Loucy (cell line): Measurements from ENCODE around the gene SAMD4A.
A peak's percentile ranks its signal among the peaks of the same experiment; 100 is the strongest.

Experiments used
- H2AFZ ChIP-seq: fragments of 200-600 bp; sonication (generic); 2 replicates; pipeline ENCODE4 v1.6.0; 2016; ENCODE audit warnings: antibody characterized with exemption, mild to moderate bottlenecking, low read length, moderate library complexity
- H3F3A ChIP-seq: fragments of 200-600 bp; 2 replicates; pipeline ENCODE4 v1.6.0; 2016; ENCODE audit warnings: antibody characterized with exemption, low read depth, mild to moderate bottlenecking
- H3K27me3 ChIP-seq: fragments of 200-600 bp; sonication (generic); 2 replicates; pipeline ENCODE4 v1.6.1; 2014; ENCODE audit warnings: low read length, mild to moderate bottlenecking; ENCODE audit not compliant: insufficient read depth, poor library complexity, severe bottlenecking
- H3K36me3 ChIP-seq: fragments of 200-600 bp; sonication (generic); 2 replicates; pipeline ENCODE4 v1.6.1; 2016; ENCODE audit warnings: low read length; ENCODE audit not compliant: insufficient read depth
- H3K4me1 ChIP-seq: fragments of 200-600 bp; sonication (generic); 2 replicates; pipeline ENCODE4 v1.5.1; 2014; ENCODE audit warnings: low read length, mild to moderate bottlenecking; ENCODE audit not compliant: insufficient read depth, poor library complexity, severe bottlenecking
- H3K4me2 ChIP-seq: fragments of 200-600 bp; sonication (generic); 2 replicates; pipeline ENCODE4 v1.6.0; 2014; ENCODE audit warnings: antibody characterized with exemption, low read length, low read depth, mild to moderate bottlenecking; ENCODE audit not compliant: poor library complexity, severe bottlenecking
- H3K4me3 ChIP-seq: fragments of 200-600 bp; sonication (generic); 2 replicates; pipeline ENCODE4 v1.5.1; 2014; ENCODE audit warnings: low read length, mild to moderate bottlenecking, mixed read lengths; ENCODE audit not compliant: poor library complexity, severe bottlenecking
- H3K79me2 ChIP-seq: fragments of 200-600 bp; sonication (generic); 2 replicates; pipeline ENCODE4 v1.6.1; 2014; ENCODE audit warnings: low read length; ENCODE audit not compliant: insufficient read depth
- H3K9ac ChIP-seq: fragments of 200-600 bp; sonication (generic); 2 replicates; pipeline ENCODE4 v1.6.0; 2014; ENCODE audit warnings: mild to moderate bottlenecking, low read depth, low read length, moderate library complexity; ENCODE audit not compliant: poor library complexity, severe bottlenecking
- H3K9me2 ChIP-seq: fragments of 200-600 bp; sonication (generic); replicated peaks from 2 replicates; pipeline ENCODE4 v1.6.1; 2016; ENCODE audit warnings: low read depth, low read length, mixed read lengths
- H3K9me3 ChIP-seq: fragments of 200-600 bp; sonication (generic); 2 replicates; pipeline ENCODE4 v1.6.1; 2014; ENCODE audit warnings: mild to moderate bottlenecking, antibody characterized with exemption, low read length, low read depth; ENCODE audit not compliant: insufficient read depth
- H4K20me1 ChIP-seq: fragments of 200-600 bp; sonication (generic); 2 replicates; pipeline ENCODE4 v1.6.0; 2014; ENCODE audit warnings: antibody characterized with exemption, low read length, mild to moderate bottlenecking; ENCODE audit not compliant: insufficient read depth, poor library complexity, severe bottlenecking
- EZH2phosphoT487 ChIP-seq: fragments of 200-600 bp; IDR thresholded peaks from 2 replicates; pipeline ENCODE4 v1.6.1; 2018; ENCODE audit warnings: antibody characterized with exemption, mild to moderate bottlenecking, moderate library complexity, borderline replicate concordance
- TF ChIP-seq, protein P1 (sequence below): fragments of 200-600 bp; sonication (generic); conservative IDR thresholded peaks from 2 replicates; pipeline ENCODE4 v1.5.1; 2014; ENCODE audit warnings: mild to moderate bottlenecking, antibody characterized with exemption, low read length

Gene SAMD4A

GRCh38 chr14:54769951-54770863 is 203.3 kb downstream of the SAMD4A start:
- Histone ChIP-seq H3K36me3 (no peaks in the 10 kb centered on the region), H3K27me3 (no peaks in the 10 kb centered on the region), H3K9me2 (no peaks in the 10 kb centered on the region), H3K9ac (no peak overlapping the region), H2AFZ (no peak overlapping the region), H3F3A (no peaks in the 10 kb centered on the region), H3K4me3 (no peak overlapping the region), H3K4me2 (no peak overlapping the region), H3K79me2 (no peaks in the 10 kb centered on the region), H3K9me3 (no peaks in the 10 kb centered on the region), H4K20me1 (no peaks in the 10 kb centered on the region), H3K4me1 (peaks cover 20% of the 10 kb centered on the region)
- TF ChIP-seq, protein P1, sequence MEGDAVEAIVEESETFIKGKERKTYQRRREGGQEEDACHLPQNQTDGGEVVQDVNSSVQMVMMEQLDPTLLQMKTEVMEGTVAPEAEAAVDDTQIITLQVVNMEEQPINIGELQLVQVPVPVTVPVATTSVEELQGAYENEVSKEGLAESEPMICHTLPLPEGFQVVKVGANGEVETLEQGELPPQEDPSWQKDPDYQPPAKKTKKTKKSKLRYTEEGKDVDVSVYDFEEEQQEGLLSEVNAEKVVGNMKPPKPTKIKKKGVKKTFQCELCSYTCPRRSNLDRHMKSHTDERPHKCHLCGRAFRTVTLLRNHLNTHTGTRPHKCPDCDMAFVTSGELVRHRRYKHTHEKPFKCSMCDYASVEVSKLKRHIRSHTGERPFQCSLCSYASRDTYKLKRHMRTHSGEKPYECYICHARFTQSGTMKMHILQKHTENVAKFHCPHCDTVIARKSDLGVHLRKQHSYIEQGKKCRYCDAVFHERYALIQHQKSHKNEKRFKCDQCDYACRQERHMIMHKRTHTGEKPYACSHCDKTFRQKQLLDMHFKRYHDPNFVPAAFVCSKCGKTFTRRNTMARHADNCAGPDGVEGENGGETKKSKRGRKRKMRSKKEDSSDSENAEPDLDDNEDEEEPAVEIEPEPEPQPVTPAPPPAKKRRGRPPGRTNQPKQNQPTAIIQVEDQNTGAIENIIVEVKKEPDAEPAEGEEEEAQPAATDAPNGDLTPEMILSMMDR: no peak
- no peak for TF ChIP-seq EZH2phosphoT487

DNA sequence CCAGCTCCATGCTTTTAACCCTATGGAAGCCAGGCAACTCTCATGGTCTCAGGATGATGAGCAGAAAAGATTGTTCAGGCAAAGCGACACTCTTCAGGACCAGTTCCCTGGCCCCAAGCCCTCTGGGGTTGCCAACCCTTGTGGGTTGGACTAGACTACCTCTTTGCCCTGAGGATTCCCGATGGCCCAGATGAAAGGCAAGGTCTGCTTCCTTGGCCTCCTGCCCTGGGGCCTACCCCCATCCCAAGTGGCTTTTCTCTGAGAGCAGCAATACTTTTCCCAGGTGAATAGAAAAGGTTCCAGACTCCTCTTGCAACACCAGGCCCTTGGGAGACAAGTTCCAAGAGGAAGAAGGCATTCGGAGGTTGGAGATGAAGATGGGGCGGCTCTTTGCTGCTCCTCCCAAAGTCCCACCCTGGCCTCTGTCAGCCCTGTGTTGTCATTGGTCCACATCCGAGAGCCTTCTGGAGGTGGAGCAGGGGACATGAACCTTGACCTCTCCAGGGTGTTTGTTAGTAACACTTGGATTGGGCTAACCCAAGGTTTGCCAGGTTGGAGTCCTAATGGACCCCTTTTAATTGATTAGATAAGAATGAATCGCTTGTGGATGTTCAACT is 204.6 kb downstream of the SAMD4A start:
- no peak for TF ChIP-seq EZH2phosphoT487
- TF ChIP-seq, protein P1: no peak
- no peaks in the 10 kb centered on the region for H3K9me3 ChIP-seq
- H3F3A ChIP-seq: no peaks in the 10 kb centered on the region
- no peak overlapping the region for H3K9ac ChIP-seq
- H3K27me3 ChIP-seq: no peaks in the 10 kb centered on the region
- H2AFZ ChIP-seq: no peak overlapping the region
- H3K9me2 ChIP-seq: no peaks in the 10 kb centered on the region
- peaks cover 20% of the 10 kb centered on the region for H3K4me1 ChIP-seq
- H3K79me2 ChIP-seq: no peaks in the 10 kb centered on the region
- no peak overlapping the region for H3K4me3 ChIP-seq
- no peaks in the 10 kb centered on the region for H4K20me1 ChIP-seq
- H3K4me2 ChIP-seq: no peak overlapping the region
- H3K36me3 ChIP-seq: no peaks in the 10 kb centered on the region

- no peaks in the 10 kb centered on the region for H3F3A ChIP-seq
- peak overlapping the region; percentile 63 for H3K4me3 ChIP-seq
- H3K79me2 ChIP-seq: no peaks in the 10 kb centered on the region
- H3K4me2 ChIP-seq: peak overlapping the region; percentile 70
- no peaks in the 10 kb centered on the region for H3K27me3 ChIP-seq
- peak overlapping the region; percentile 79 for H2AFZ ChIP-seq
- peak overlapping the region; percentile 65 for H3K9ac ChIP-seq
- no peak for TF ChIP-seq EZH2phosphoT487
- TF ChIP-seq, protein P1: no peak
- H3K9me3 ChIP-seq: no peaks in the 10 kb centered on the region
- H3K36me3 ChIP-seq: no peaks in the 10 kb centered on the region
- no peaks in the 10 kb centered on the region for H4K20me1 ChIP-seq
- H3K9me2 ChIP-seq: no peaks in the 10 kb centered on the region
- H3K4me1 ChIP-seq: peaks cover 20% of the 10 kb centered on the region
These were observed 205.5 kb downstream of the SAMD4A start for GRCh38 chr14:54772451-54772881.
